HG03442 (cell line): ENCODE measurements around the gene PCSK1N.
"Not testable (repeated sequence)": the region's sequence is repeated elsewhere in the genome, so short reads cannot be mapped to it uniquely, and the experiment has no call there.

Source experiments
- ATAC-seq: cut with Tn5 transposase; IDR thresholded peaks from one replicate; pipeline ENCODE4 v1.9.1; 2021; ENCODE audit warnings: mild to moderate bottlenecking, moderate library complexity; ENCODE audit not compliant: unreplicated experiment

The PCSK1N gene, protein sequence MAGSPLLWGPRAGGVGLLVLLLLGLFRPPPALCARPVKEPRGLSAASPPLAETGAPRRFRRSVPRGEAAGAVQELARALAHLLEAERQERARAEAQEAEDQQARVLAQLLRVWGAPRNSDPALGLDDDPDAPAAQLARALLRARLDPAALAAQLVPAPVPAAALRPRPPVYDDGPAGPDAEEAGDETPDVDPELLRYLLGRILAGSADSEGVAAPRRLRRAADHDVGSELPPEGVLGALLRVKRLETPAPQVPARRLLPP

DNA sequence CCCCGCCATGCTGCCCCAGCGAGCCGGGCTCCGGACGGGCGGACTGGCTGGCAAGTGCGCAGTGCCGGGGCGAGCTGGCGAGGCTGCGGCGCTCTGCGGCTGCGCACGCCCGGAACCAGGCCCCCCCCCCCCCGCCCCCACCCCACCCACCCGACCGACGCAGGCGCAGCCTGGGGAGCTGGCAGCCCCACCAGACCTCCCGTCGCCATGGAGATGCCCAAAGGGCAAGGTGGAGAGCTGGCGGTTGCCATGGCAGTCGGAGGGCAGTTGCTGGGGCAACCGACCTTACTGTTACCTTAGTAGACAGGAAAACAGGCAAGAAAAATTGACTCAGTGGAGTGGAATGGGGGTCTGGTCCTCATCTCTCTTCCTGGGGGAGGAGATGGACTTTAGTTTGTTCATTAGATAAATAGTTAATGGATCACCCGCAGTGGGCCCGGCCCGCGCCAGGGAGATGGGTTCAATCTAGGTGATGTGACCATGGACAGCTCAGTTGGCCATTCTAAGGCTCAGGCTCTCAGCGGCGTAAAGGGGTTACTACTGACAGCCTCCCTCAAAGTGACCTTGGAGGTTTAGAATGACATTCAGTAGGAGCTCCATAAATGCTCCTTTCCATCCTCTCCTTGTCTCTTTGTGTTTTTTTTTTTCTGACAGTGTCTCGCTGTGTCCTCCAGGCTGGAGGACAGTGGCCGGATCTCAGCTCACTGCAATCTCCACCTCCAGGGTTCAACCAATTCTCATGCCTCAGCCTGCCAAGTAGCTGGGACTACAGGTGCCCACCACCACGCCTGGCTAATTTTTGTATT lies at the start of gene PCSK1N:
PCSK1N (minus strand) TSS at position 87 of the 806 bp plus-strand sequence; CDS start at position 9, 78 bp downstream.
- ATAC-seq, result no peak

DNA sequence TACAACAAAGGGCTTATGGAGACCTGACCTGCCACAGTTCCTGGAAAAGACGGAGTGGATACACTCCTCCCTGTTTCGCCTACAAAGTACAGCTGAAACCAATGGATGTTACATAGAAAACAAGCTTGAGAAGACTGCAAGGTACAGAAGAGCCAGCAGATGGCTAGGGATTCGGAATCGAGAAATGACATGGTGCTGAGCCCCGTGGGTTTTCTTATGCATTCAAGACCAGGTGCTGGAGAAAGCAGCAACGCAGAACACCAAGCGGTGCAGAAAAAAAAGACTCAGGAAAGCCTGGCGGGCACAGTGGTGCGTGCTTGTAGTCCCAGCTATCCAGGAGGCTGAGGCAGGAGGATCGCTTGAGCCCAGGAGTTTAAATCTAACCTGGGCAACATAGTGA lies 48.3 kb upstream of the PCSK1N start:
- ATAC-seq, result no peak

DNA sequence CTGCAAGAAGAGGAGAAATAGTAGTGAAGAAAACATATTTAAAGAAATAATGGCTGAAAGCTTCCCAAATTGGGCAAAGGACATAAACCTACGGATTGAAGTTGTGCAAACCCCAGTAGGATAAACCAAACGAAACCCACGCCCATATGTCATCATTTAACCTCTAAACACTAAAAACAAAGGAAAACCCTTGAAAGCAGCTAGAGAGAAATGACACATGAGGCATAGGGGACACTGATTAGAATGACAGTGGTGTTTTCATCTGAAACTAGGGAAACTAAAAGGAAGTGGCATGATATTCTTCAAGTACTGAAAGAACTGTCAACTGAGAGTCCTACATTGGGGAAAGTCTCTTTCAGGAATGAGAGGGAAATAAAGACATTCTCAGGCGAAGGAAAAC lies 41.5 kb upstream of the PCSK1N start:
- not testable (repeated sequence) for ATAC-seq

DNA sequence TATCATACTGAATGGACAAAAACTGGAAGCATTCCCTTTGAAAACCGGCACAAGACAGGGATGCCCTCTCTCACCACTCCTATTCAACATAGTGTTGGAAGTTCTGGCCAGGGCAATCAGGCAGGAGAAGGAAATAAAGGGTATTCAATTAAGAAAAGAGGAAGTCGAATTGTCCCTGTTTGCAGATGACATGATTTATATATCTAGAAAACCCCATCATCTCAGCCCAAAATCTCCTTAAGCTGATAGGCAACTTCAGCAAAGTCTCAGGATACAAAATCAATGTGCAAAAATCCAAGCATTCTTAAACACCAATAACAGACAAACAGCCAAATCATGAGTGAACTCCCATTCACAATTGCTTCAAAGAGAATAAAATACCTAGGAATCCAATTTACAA lies 36.6 kb upstream of the PCSK1N start:
- ATAC-seq, result not testable (repeated sequence)

DNA sequence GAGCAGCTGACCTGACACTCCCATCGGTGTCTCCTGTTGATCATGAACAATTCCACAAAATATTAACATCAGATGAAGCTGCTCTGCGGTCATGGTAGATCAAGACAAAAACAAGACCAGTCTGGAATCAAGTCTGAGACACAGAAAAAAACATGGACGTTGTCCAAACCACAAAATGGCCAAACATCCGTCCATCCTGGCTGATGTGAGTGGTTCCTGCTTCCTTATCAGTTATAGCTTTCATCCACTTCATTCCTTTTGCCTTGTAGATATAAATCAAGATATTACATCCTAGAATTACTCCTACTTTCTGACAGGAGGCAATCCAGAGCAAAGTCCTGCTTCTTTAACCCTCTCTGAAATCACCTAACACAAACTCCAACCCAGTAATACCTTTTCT lies 28.8 kb upstream of the PCSK1N start:
- ATAC-seq, result no peak

DNA sequence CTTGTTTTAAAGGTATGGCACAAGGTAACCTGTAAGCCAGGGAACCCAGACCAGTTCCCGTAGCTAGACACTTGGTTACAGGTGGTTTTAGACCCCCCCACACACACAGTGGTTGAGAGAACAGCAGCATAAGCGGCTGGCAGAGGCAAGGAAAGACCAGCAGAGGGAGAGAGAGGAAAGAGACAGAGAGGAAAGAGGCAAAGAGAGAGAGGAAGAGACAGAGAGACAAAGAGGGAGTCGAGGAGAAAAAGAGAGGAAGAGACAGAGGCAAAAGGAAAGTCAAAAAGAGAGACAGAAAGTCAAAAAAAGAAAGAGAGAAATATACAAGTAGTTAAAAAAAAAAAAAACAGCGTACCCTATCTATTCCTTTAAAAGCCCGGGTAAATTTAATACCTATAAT lies 19.5 kb upstream of the PCSK1N start:
- no peak for ATAC-seq

DNA sequence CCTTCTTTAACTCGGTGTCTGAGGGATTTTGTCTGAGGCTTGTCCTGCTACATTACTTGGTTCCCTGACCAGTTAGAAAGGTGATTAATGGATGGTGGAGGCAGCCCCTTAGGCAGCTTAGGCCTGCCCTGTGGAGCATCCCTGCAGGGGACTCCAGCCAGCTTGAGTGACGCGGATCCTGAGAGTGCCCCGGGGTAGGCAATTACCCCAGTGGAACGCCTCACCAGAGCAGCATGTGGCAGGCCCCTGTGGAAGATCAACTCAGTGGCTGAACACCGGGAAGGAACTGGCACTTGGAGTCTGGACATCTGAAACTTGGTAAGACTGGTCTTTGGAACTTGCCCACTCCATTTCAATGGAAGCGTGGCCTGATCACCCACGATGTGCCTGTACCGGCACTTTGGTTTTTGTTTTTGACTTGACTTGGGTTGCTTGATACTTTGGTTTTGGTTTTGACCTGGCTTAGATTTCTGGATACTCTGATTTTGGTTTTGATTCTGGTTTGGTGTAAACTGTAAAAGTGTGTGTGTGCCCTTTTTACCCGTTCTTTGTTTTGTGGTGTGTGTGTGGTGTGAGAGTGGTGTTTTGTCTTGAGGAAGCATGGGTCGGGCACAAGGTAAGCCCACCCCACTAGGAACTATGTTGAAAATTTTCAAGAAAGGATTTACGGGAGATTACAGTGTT lies 18.9 kb upstream of the PCSK1N start:
- ATAC-seq, result not testable (repeated sequence)

DNA sequence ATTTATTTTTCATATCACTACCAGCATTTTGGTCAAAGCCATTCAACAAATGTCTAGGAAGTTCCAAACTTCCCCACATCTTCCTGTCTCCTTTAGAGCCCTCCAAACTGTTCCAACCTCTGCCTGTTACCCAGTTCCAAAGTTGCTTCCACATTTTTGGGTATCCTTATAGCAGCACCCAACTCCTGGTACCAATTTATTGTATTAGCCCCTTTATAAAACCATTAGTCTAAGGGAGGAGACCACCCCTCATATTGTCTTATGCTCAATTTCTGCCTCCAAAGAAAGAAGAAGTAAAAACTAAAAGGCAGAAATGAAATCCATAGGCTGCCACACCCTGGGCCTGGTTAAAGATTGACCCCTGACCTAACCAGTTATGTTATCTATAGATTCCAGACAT lies 18.1 kb upstream of the PCSK1N start:
- not testable (repeated sequence) for ATAC-seq

DNA sequence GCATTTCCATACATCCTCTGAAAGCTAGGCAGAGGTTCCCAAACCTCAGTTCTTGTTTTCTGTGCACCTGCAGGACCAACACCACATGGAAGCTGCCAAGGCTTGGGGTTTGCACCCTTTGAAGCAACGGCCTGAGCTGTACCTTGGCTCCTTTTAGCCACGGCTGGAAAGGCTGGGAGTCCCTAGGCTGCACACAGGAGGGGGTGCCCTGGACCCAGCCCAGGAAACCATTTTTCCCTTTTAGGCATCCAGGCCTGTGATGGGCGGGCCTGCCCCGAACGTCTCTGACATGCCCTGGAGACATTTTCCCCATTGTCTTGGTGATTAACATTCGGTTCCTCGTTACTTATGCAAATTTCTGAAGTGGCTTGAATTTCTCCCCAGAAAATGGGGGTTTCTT lies 17.4 kb upstream of the PCSK1N start:
- no peak for ATAC-seq

DNA sequence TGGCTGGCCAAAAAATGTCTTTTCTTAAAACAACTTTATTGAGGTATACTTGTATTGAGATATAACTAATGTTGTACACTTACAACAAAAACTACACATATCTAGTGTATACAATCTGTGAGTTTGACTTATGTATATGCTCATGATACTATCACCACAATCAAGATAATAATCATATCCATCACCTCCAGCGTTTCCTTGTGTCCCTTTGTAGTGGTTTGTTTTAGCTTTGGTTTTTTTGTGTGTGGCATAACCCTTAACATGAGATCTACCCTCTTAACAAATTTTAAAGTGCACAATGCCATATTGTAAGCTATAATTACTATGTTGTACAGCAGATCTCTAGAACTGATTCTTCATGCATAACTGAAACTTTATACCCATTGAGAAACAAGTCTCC lies 13.4 kb upstream of the PCSK1N start:
- ATAC-seq, result no peak

DNA sequence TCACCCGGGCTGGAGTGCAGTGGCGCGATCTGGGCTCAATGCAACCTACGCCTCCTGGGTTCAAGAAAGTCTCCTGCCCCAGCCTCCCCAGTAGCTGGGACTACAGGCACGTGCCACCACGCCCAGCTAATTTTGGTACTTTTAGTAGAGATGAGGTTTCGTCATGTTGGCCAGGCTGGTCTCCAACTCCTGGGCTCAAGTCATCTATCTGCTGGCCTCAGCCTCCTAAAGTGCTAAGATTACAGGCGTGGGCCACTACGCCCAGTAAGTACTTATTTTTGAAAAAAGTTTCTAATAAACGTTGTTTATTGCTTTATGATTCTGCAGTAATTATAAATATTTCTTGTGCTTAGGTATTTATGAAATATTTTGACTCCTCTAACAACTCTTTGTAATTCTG lies 4.3 kb upstream of the PCSK1N start:
- no peak for ATAC-seq

DNA sequence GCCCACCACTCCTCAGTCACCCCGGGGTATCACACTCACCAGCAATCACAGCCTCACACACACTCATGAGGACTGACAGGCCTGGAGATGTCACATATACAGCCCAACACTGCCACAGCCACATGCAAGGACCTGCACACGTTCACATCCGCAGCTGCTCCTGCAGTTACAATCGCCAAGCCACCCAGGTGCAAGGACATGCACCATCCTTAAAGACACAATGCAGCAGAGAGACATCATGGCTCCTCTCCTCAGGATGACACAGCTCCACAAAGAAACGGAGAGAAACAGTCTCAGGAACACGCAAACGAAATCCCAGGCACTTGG lies 1.1 kb downstream of the PCSK1N start:
- ATAC-seq, result no peak

DNA sequence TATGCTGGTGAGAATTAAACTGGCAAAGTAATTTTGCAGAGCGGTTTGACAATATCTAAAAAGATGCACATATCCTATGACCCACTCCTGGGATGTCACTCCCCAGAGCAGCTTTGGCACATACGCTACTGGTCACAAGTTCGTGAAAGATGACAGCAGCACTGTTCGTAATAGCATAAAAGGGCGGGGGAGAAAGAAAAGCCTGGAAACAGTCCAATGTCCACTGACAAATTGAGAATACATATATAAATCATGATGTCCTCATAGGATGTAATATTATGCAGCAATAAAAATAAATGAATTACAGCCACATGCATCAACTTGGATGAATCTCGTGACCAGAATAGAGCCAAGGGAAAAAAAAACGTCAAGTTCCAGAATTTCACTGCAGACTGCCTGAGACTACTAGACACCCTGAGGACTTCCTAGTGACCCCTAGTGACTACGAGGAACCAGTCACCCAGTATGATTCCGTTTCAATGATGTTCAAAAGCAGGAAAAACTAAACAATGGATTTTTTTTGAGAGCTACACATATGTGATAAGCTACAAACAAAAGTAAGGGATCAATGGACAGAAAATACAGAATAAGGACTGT lies 1.8 kb downstream of the PCSK1N start:
- ATAC-seq, result no peak

DNA sequence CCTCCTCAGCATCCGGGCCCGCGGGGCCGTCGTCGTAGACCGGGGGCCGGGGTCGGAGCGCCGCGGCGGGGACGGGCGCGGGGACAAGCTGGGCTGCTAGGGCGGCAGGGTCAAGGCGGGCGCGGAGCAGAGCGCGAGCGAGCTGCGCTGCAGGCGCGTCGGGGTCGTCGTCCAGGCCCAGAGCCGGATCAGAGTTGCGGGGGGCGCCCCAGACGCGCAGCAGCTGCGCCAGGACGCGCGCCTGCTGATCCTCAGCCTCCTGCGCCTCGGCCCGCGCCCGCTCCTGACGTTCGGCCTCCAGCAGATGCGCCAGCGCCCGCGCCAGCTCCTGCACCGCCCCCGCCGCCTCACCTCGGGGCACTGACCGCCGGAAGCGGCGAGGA lies 3.5 kb downstream of the PCSK1N start:
- no peak for ATAC-seq

DNA sequence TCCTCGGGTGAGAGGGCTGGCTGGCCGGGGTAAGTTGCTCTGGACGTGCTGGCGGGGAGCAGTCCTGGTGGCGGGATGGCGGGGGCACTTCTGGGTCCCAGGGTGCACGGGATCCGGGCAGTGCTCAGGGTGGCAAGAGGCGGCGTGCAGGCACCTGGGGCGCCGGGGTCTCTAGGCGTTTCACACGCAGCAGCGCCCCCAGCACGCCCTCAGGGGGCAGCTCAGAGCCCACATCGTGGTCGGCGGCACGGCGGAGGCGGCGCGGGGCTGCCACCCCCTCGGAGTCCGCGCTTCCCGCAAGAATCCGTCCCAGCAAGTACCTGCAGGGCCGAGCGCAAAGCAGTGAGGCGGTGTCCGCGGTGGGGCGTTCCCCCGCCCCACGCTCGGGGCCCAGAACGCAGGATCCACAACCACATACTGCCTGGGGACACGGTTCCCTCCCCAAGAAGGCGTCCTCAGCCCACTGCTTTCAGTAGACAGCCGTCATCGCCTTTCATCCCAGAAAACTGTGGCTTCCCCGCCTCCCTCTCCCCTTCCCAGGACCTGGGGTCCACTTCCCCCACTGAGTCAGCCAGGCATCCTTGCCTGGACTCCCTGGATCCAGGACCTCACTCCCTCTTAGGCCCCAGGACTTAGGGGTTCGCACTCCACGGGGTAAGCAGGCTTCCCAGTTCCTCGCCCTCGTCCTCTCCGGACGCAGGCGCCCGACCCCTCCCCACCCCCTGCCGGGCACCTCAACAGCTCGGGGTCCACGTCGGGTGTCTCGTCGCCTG lies 4.1 kb downstream of the PCSK1N start:
- no peak for ATAC-seq

DNA sequence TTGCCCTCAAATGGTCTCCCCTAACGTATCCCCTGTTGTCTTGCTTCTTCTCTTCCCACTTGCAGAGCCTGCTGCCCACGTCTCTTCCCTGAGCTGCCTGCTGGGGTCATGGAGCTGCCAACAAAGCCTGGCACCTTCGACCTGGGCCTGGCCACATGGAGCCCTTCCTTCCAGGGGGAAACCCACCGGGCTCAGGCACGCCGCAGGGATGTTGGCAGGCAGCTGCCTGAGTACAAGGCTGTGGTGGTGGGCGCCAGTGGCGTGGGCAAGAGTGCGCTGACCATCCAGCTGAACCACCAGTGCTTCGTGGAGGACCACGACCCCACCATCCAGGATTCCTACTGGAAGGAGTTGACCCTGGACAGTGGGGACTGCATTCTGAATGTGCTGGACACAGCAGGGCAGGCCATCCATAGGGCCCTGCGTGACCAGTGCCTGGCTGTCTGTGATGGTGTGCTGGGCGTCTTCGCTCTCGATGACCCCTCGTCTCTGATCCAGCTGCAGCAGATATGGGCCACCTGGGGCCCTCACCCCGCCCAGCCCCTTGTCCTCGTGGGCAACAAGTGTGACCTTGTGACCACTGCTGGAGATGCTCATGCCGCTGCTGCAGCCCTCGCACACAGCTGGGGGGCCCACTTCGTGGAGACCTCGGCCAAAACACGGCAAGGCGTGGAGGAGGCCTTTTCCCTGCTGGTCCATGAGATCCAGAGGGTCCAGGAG lies 6.2 kb downstream of the PCSK1N start:
- ATAC-seq, result no peak

DNA sequence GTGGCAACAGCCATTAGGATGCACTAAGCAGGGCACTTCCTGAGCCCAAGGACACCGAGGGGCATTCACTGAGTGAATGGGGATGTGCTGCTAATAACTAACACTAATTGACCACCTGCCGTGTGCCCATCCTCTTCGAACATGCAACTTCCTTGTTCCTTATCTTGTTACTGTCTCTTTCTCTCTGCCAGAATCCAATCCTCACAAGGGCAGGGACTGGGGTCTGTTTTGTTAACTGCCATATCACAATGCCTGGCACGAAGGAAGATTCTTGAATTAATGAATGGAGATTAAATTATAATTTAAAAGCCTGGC lies 7.8 kb downstream of the PCSK1N start:
- no peak for ATAC-seq

DNA sequence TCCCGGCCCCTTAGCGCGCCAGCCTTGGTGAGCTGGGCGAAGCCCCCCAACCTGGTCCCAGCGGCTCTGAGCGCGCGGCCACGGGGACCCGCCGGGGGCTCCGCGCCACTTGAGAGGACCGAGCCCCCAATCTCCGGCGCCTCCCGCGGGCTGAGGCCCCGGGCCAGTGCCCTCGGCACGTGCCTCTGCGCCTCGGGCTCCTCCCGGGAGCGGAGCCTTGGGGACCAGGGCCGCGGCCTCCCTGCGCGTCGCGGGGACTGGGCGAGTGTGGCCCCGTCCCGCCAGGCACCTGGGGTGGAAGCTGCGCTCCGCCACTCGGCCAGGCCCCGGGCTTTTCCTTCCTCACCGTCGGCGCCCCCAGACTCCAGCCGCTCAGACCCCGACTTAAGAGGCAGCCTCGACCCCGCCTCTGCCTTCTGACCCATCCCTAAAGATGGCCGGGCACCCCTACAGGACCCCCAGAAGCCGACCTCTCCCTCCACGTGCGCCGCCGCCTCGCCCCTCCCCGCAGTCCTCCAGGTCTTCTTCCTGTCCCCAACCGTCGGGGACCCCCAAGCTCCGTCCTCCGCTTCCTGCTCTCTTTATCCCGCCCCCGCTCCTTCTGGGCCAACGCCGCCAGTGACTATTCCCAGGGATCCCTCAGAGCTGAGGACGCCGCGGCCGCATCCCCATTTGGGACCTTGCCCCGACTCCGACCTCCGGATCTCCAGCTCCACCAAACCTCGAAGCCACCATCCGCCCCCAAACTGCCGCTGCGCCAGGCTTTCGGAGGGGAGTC lies 8.3 kb downstream of the PCSK1N start:
- ATAC-seq, result no peak

DNA sequence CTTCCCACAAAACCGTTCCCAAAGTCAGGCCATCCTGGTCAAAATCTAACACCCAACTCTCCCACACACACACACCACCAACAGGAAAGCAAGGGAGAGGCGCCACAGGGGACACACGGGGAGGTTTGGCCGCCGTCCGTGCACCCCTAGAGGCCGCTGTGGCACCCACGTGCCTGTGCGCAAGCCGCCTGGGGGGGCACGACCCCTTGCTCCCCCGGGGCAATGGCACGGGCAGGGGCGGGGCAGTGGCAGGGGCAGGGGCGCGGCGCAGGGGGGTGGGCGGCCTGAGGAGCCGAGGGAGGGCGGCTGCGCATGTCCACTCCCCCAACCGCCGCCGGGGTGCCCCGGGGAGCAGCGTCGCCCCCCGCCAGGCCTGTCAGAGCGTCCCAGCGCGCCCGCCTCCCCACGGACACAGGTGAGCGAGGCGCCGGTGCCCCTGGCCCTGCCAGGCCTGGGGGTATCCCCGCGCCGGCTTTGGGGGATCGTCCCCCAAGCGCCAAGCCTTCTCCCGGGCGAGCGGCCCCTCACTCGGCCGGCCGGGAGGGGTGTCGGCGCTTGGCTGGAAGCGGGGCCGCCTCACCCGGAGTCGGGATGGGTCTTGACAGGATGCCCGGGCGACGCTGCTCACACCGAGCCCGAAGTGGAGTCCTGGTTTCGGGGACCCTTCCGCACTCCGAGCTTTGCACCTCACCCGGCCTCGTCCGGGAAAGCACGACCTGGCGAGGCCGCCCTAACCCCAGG lies 9.1 kb downstream of the PCSK1N start, which contains the start of gene ERAS:
ERAS (plus strand) TSS at position 379 of the 741 bp plus-strand sequence. CDS start 2,611 bp downstream, outside the sequence.
- no peak for ATAC-seq
